HUES48 (cell line): Measurements from ENCODE around the gene PCDHGB4.
"Not testable (repeated sequence)": the region's sequence is repeated elsewhere in the genome, so short reads cannot be mapped to it uniquely, and the experiment has no call there.

ENCODE experiments used
- H3K27ac ChIP-seq: one replicate; pipeline ENCODE4 v1.7.0; 2013; ENCODE audit warnings: low read depth, low read length, inconsistent platforms
- H3K27me3 ChIP-seq: 2 replicates; pipeline ENCODE4 v1.6.1; 2013; ENCODE audit warnings: mild to moderate bottlenecking, low read length; ENCODE audit not compliant: control insufficient read depth, insufficient read depth
- H3K36me3 ChIP-seq: 2 replicates; pipeline ENCODE4 v1.6.1; 2013; ENCODE audit warnings: low read length; ENCODE audit not compliant: control insufficient read depth, insufficient read depth
- H3K4me1 ChIP-seq: 2 replicates; pipeline ENCODE4 v1.6.1; 2013; ENCODE audit warnings: mild to moderate bottlenecking, low read length; ENCODE audit not compliant: control insufficient read depth, insufficient read depth
- H3K4me3 ChIP-seq: 2 replicates; pipeline ENCODE4 v1.5.1; 2013; ENCODE audit warnings: mild to moderate bottlenecking, low read depth, low read length
- H3K9ac ChIP-seq: 2 replicates; pipeline ENCODE4 v1.6.1; 2013; ENCODE audit warnings: mild to moderate bottlenecking, low read depth, low read length, moderate library complexity
- H3K9me3 ChIP-seq: 2 replicates; pipeline ENCODE4 v1.6.1; 2013; ENCODE audit warnings: low read length; ENCODE audit not compliant: control insufficient read depth, insufficient read depth

Gene PCDHGB4

GRCh38 chr5:141387557-141388311 is at the start of gene PCDHGB4:
Gene PCDHGB4, plus strand, starts transcription at chr5:141387698. Its CDS starts 187 bp downstream, at chr5:141387885.
- Histone ChIP-seq H3K9me3 (peaks cover 79% of the 10 kb centered on the region), H3K4me3 (peak within 1 kb of the TSS; percentile 63)
- not testable (repeated sequence) for H3K9ac ChIP-seq, H3K27me3 ChIP-seq, H3K4me1 ChIP-seq, H3K27ac ChIP-seq, H3K36me3 ChIP-seq

GRCh38 chr5:141338538-141339306 is 48.8 kb upstream of the PCDHGB4 start, which contains the start of gene PCDHGA2:
Gene PCDHGA2, plus strand, starts transcription at chr5:141338760.
- H3K9ac ChIP-seq, result no peak within 1 kb of the TSS
- no peak within 1 kb of the TSS for H3K4me3 ChIP-seq
- peaks cover 38% of the 10 kb centered on the region for H3K9me3 ChIP-seq

GRCh38 chr5:141340781-141341354 is 46.6 kb upstream of the PCDHGB4 start:
- H3K36me3 ChIP-seq, H3K27ac ChIP-seq, H3K4me1 ChIP-seq, H3K4me3 ChIP-seq, H3K27me3 ChIP-seq, H3K9ac ChIP-seq: not testable (repeated sequence)
- H3K9me3 ChIP-seq, result peaks cover 39% of the 10 kb centered on the region

More at GRCh38 chr5:141338538-141339306, 48.8 kb upstream of the PCDHGB4 start, which contains the start of gene PCDHGA2:
- no peak within 1 kb of the TSS for H3K27ac ChIP-seq
- H3K4me1 ChIP-seq, result no peaks in the 10 kb centered on the region
- no peaks in the 10 kb centered on the region for H3K27me3 ChIP-seq
- H3K36me3 ChIP-seq, result no peaks in the 10 kb centered on the region

- Histone ChIP-seq H3K27ac (no peak overlapping the region), H3K4me1 (no peaks in the 10 kb centered on the region), H3K9ac (no peak overlapping the region), H3K9me3 (peaks cover 39% of the 10 kb centered on the region), H3K27me3 (no peaks in the 10 kb centered on the region), H3K4me3 (no peak overlapping the region), H3K36me3 (no peaks in the 10 kb centered on the region)
These were observed 44.7 kb upstream of the PCDHGB4 start for GRCh38 chr5:141342773-141343172.

GRCh38 chr5:141343242-141343952 is 44.1 kb upstream of the PCDHGB4 start, which contains the start of gene PCDHGA3:
Gene PCDHGA3, plus strand, starts transcription at chr5:141343829. Its CDS starts 205 bp downstream, at chr5:141344034.
- Histone ChIP-seq H3K4me1 (no peaks in the 10 kb centered on the region), H3K9me3 (peaks cover 43% of the 10 kb centered on the region), H3K36me3 (no peaks in the 10 kb centered on the region), H3K9ac (0 out of 2 replicates have a peak within 1 kb of the TSS, but pooled peaks have one; percentile 24), H3K27me3 (no peaks in the 10 kb centered on the region), H3K4me3 (peak within 1 kb of the TSS; percentile 63), H3K27ac (peak within 1 kb of the TSS; percentile 26)

GRCh38 chr5:141343953-141344463 is 43.5 kb upstream of the PCDHGB4 start:
- no peaks in the 10 kb centered on the region for H3K4me1 ChIP-seq
- 0 out of 2 replicates have a peak overlapping the region, but pooled peaks have one; percentile 24 for H3K9ac ChIP-seq
- no peaks in the 10 kb centered on the region for H3K36me3 ChIP-seq
- peak overlapping the region; percentile 26 for H3K27ac ChIP-seq
- no peaks in the 10 kb centered on the region for H3K27me3 ChIP-seq
- peak overlapping the region; percentile 63 for H3K4me3 ChIP-seq
- H3K9me3 ChIP-seq, result peaks cover 43% of the 10 kb centered on the region

GRCh38 chr5:141345327-141345726 is 42.2 kb upstream of the PCDHGB4 start:
- Histone ChIP-seq H3K36me3 (no peaks in the 10 kb centered on the region), H3K4me1 (no peaks in the 10 kb centered on the region), H3K27me3 (no peaks in the 10 kb centered on the region), H3K9ac (no peak overlapping the region), H3K9me3 (peaks cover 31% of the 10 kb centered on the region), H3K4me3 (no peak overlapping the region), H3K27ac (no peak overlapping the region)

GRCh38 chr5:141346017-141346416 is 41.5 kb upstream of the PCDHGB4 start:
- not testable (repeated sequence) for H3K9ac ChIP-seq, H3K27me3 ChIP-seq
- peaks cover 31% of the 10 kb centered on the region for H3K9me3 ChIP-seq

GRCh38 chr5:141349917-141350619 is 37.4 kb upstream of the PCDHGB4 start, which contains the start of gene PCDHGB1:
Gene PCDHGB1, plus strand, starts transcription at chr5:141350099. Its CDS starts 162 bp downstream, at chr5:141350261.
- Histone ChIP-seq H3K4me3 (peak within 1 kb of the TSS; percentile 27; the same call in 1 of the 2 replicates), H3K27me3 (no peaks in the 10 kb centered on the region), H3K4me1 (no peaks in the 10 kb centered on the region), H3K27ac (no peak within 1 kb of the TSS), H3K9ac (no peak within 1 kb of the TSS), H3K36me3 (no peaks in the 10 kb centered on the region), H3K9me3 (peaks cover 39% of the 10 kb centered on the region)

More at GRCh38 chr5:141346017-141346416, 41.5 kb upstream of the PCDHGB4 start:
- not testable (repeated sequence) for H3K36me3 ChIP-seq, H3K4me3 ChIP-seq, H3K27ac ChIP-seq, H3K4me1 ChIP-seq

GRCh38 chr5:141351591-141351990 is 35.9 kb upstream of the PCDHGB4 start:
- H3K9me3 ChIP-seq, result peaks cover 51% of the 10 kb centered on the region
- H3K36me3 ChIP-seq, result no peaks in the 10 kb centered on the region
- H3K4me1 ChIP-seq, result no peaks in the 10 kb centered on the region
- H3K27me3 ChIP-seq, result no peaks in the 10 kb centered on the region
- H3K4me3 ChIP-seq, result no peak overlapping the region
- no peak overlapping the region for H3K27ac ChIP-seq
- H3K9ac ChIP-seq, result no peak overlapping the region
